Osteoblast (primary cell): ENCODE measurements around the gene MYCBPAP. TPM values are rescaled to one million over a fixed set of nuclear protein-coding genes. Genes with fewer than 3 reads are reported as not detected.

Experiments
- DNase-seq: peaks from one replicate; pipeline ENCODE4 v3.0.0; 2011; ENCODE audit warnings: low spot score, mixed read lengths; ENCODE audit not compliant: insufficient read length; ENCODE audit errors: missing footprints
- H2AFZ ChIP-seq: 2 replicates; pipeline ENCODE4 v1.6.0; 2011; ENCODE audit warnings: mild to moderate bottlenecking, low read length
- H3K27ac ChIP-seq: 2 replicates; pipeline ENCODE4 v1.5.1; 2011; ENCODE audit warnings: mild to moderate bottlenecking, low read depth, low read length, moderate library complexity
- H3K27me3 ChIP-seq: 2 replicates; pipeline ENCODE4 v1.6.0; 2012; ENCODE audit warnings: mild to moderate bottlenecking, control low read depth, inconsistent platforms, low read length, moderate library complexity; ENCODE audit not compliant: insufficient read depth
- H3K36me3 ChIP-seq: 2 replicates; pipeline ENCODE4 v1.5.1; 2011; ENCODE audit warnings: mild to moderate bottlenecking, low read length, control low read depth, moderate library complexity; ENCODE audit not compliant: insufficient read depth
- H3K4me1 ChIP-seq: 2 replicates; pipeline ENCODE4 v1.5.1; 2011; ENCODE audit warnings: mild to moderate bottlenecking, low read length, control low read depth, moderate library complexity; ENCODE audit not compliant: insufficient read depth
- H3K4me2 ChIP-seq: 2 replicates; pipeline ENCODE4 v1.6.0; 2011; ENCODE audit warnings: mild to moderate bottlenecking, low read length; ENCODE audit not compliant: insufficient read depth
- H3K4me3 ChIP-seq: fragments of 200-600 bp; sonication (generic); 3 replicates; pipeline ENCODE4 v1.5.1; 2012; ENCODE audit warnings: mild to moderate bottlenecking, low read length, inconsistent platforms; ENCODE audit not compliant: insufficient read depth
- H3K79me2 ChIP-seq: 2 replicates; pipeline ENCODE4 v1.6.0; 2012; ENCODE audit warnings: mild to moderate bottlenecking, low read length, control low read depth, inconsistent platforms; ENCODE audit not compliant: insufficient read depth
- H3K9me3 ChIP-seq: 2 replicates; pipeline ENCODE4 v1.5.1; 2011; ENCODE audit warnings: low read depth, low read length, control low read depth
- H4K20me1 ChIP-seq: 2 replicates; pipeline ENCODE4 v1.6.0; 2012; ENCODE audit warnings: mild to moderate bottlenecking, low read length, control low read depth; ENCODE audit not compliant: insufficient read depth
- CTCF ChIP-seq: IDR thresholded peaks from 2 replicates; pipeline ENCODE4 v1.5.1; 2011; ENCODE audit warnings: mild to moderate bottlenecking, low read depth, low read length, moderate library complexity; ENCODE audit errors: extremely low read depth
- total RNA-seq: library from RNA; depleted of rRNA; stranded (reverse); fragments of >200 nt; gene quantifications from 2 replicates; pipeline ENCODE4 v1.2.3, GENCODE V29; 2012

MYCBPAP gene
- total RNA-seq, 1 donor, result 0.36 TPM

- H2AFZ ChIP-seq, result no peak overlapping the region
- no peaks in the 10 kb centered on the region for H4K20me1 ChIP-seq
- no peak overlapping the region for H3K27ac ChIP-seq
- H3K36me3 ChIP-seq, result no peaks in the 10 kb centered on the region
- no peaks in the 10 kb centered on the region for H3K27me3 ChIP-seq
- peak overlapping the region; percentile 92 for H3K4me2 ChIP-seq
- no peak for DNase-seq
- H3K79me2 ChIP-seq, result peaks cover 8% of the 10 kb centered on the region
- no peak for TF ChIP-seq CTCF
- H3K4me1 ChIP-seq, result peaks cover 19% of the 10 kb centered on the region
- H3K4me3 ChIP-seq, result peak overlapping the region; percentile 76
- no peaks in the 10 kb centered on the region for H3K9me3 ChIP-seq
These were observed 34.8 kb downstream of the MYCBPAP start for GRCh38 chr17:50542795-50543774.

- no peak overlapping the region for H3K27ac ChIP-seq
- peaks cover 19% of the 10 kb centered on the region for H3K4me1 ChIP-seq
- H3K27me3 ChIP-seq, result no peaks in the 10 kb centered on the region
- H4K20me1 ChIP-seq, result no peaks in the 10 kb centered on the region
- no peak for DNase-seq
- no peak overlapping the region for H3K4me3 ChIP-seq
- peaks cover 12% of the 10 kb centered on the region for H3K79me2 ChIP-seq
- no peak overlapping the region for H3K4me2 ChIP-seq
- TF ChIP-seq CTCF, result no peak
- H3K36me3 ChIP-seq, result peaks cover 9% of the 10 kb centered on the region
- H3K9me3 ChIP-seq, result no peaks in the 10 kb centered on the region
- no peak overlapping the region for H2AFZ ChIP-seq
These were observed 36.3 kb downstream of the MYCBPAP start for GRCh38 chr17:50544516-50544915.

GRCh38 chr17:50545311-50545710 lies 37.1 kb downstream of the MYCBPAP start:
- Histone ChIP-seq H2AFZ (no peak overlapping the region), H3K9me3 (no peaks in the 10 kb centered on the region), H3K27me3 (no peaks in the 10 kb centered on the region), H3K27ac (no peak overlapping the region), H3K4me2 (no peak overlapping the region), H3K79me2 (peaks cover 12% of the 10 kb centered on the region), H3K4me3 (no peak overlapping the region), H3K4me1 (peaks cover 19% of the 10 kb centered on the region), H4K20me1 (no peaks in the 10 kb centered on the region), H3K36me3 (peaks cover 16% of the 10 kb centered on the region)
- TF ChIP-seq CTCF, result no peak
- no peak for DNase-seq

- Histone ChIP-seq H3K4me3 (no peak overlapping the region), H2AFZ (no peak overlapping the region)
These were observed 38.4 kb downstream of the MYCBPAP start for GRCh38 chr17:50546701-50547034.

More at GRCh38 chr17:50546701-50547034, 38.4 kb downstream of the MYCBPAP start:
- H3K27ac ChIP-seq, result no peak overlapping the region
- H3K27me3 ChIP-seq, result no peaks in the 10 kb centered on the region
- peaks cover 12% of the 10 kb centered on the region for H3K79me2 ChIP-seq
- peaks cover 12% of the 10 kb centered on the region for H3K4me1 ChIP-seq
- peak overlapping the region; percentile 92 for H3K4me2 ChIP-seq
- DNase-seq, result no peak
- peaks cover 6% of the 10 kb centered on the region for H4K20me1 ChIP-seq
- peaks cover 27% of the 10 kb centered on the region for H3K36me3 ChIP-seq
- no peak for TF ChIP-seq CTCF
- H3K9me3 ChIP-seq, result no peaks in the 10 kb centered on the region
